Kidney epithelial cell (primary cell): Measurements from ENCODE around the gene SCN7A. TPM values are rescaled to one million over a fixed set of nuclear protein-coding genes. Genes with fewer than 3 reads are reported as not detected.

Experiments
- total RNA-seq: library from RNA; depleted of rRNA; stranded (reverse); fragments of >200 nt; gene quantifications from 2 replicates; pipeline ENCODE4 v1.2.3, GENCODE V29; 2015

Gene SCN7A
- total RNA-seq, 1 donor from 2014 or later = 0.08 TPM

Other genes with a start within 250 kb of the SCN7A start
- gene SCN9A, start 118.3 kb downstream of the SCN7A start, total RNA-seq = 7.2 and 8.1 TPM in 2 replicates